Measurements from ENCODE around the gene LLGL2. TPM values are rescaled to one million over a fixed set of nuclear protein-coding genes. Genes with fewer than 3 reads are reported as not detected.

LLGL2 gene
- total RNA-seq, 2 donors from 2014 or later, result 43.0 to 65.3 TPM

DNA sequence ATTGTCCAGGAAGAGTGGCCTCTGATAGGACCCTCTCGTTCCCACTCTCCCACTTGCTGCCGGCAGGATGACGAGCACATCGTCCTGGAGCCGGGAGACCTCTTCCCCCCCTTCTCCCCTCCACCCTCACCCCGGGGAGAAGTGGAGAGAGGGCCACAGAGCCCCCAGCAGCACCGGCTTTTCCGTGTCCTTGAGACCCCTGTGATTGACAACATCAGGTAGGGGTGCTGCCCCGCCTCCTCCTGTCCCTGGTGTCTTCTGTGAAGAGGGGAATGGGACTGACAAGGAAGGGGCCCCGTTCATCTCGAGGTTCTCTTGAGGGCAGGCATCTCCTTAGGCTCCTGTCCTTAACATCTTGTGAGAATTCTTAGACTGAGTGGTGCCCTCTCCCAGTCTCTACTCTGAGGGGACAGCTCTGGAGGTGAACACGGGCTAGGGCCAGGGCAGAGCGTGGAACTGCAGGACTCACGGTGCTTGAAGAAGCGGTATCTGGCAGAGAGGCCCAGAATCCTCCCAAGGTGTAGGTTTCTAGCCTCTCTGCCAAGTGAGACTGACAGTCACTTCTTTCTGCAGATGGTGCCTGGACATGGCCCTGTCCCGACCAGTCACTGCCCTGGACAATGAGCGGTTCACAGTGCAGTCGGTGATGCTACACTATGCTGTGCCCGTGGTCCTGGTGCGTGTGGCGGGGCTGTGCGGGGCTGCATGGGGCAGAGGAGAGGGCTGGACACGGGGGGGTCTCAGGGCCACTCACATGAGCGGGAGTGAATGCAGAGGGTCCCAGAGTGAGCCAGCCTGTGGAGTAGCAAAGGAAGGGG, 36.6 kb upstream of the LLGL2 start:
- Histone ChIP-seq H3K27me3 (replicated peaks; ENCODE audit: insufficient read depth) (no peaks in the 10 kb centered on the region), H3K36me3 (no peaks in the 10 kb centered on the region), H3K9me3 (no peaks in the 10 kb centered on the region), H3K27ac (no peak overlapping the region), H3K4me1 (replicated peaks) (no peaks in the 10 kb centered on the region), H3K4me3 (no peak overlapping the region)
- TF ChIP-seq POLR2AphosphoS5 (IDR thresholded peaks at IDR 0.05) (no peak), POLR2A (IDR thresholded peaks at IDR 0.05) (no peak)
- TF ChIP-seq, protein P1, sequence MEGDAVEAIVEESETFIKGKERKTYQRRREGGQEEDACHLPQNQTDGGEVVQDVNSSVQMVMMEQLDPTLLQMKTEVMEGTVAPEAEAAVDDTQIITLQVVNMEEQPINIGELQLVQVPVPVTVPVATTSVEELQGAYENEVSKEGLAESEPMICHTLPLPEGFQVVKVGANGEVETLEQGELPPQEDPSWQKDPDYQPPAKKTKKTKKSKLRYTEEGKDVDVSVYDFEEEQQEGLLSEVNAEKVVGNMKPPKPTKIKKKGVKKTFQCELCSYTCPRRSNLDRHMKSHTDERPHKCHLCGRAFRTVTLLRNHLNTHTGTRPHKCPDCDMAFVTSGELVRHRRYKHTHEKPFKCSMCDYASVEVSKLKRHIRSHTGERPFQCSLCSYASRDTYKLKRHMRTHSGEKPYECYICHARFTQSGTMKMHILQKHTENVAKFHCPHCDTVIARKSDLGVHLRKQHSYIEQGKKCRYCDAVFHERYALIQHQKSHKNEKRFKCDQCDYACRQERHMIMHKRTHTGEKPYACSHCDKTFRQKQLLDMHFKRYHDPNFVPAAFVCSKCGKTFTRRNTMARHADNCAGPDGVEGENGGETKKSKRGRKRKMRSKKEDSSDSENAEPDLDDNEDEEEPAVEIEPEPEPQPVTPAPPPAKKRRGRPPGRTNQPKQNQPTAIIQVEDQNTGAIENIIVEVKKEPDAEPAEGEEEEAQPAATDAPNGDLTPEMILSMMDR (IDR thresholded peaks at IDR 0.05), result no peak
- 85% methylated on average over 24 of the region's 24 CpGs for WGBS
- intact Hi-C loops (cut with DNase I), result no loop called here
- DNase-seq (ENCODE audit: low spot score), result no peak

DNA sequence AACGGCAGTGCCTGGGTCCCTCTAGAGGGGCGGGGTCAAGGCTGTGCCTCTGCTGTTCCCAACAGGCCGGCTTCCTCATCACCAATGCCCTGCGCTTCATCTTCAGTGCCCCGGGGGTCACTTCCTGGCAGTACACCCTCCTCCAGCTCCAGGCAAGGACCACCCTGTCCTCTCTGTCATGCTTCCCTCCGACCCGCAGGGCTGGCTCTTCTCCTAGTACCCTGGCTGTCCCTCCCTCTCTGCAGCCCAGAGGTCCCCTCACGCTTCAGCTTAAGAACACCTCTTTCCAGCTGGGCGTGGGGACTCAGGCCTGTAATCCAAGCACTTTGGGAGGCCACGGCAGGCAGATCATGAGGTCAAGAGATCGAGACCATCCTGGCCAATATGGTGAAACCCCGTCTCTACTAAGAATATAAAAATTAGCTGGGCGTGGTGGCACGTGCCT, 36.0 kb upstream of the LLGL2 start:
- intact Hi-C loops (cut with DNase I), result no loop called here
- Histone ChIP-seq H3K9me3 (no peaks in the 10 kb centered on the region), H3K27ac (no peak overlapping the region), H3K4me1 (replicated peaks) (no peaks in the 10 kb centered on the region), H3K4me3 (no peak overlapping the region), H3K36me3 (peaks cover 0 to 3% of the 10 kb centered on the region in 2 donors), H3K27me3 (replicated peaks; ENCODE audit: insufficient read depth) (no peaks in the 10 kb centered on the region)
- TF ChIP-seq, protein P1 (IDR thresholded peaks at IDR 0.05), result no peak
- TF ChIP-seq POLR2AphosphoS5 (IDR thresholded peaks at IDR 0.05) (no peak), POLR2A (IDR thresholded peaks at IDR 0.05) (no peak)
- WGBS, result 79% methylated on average over 14 of the region's 14 CpGs
- no peak for DNase-seq (ENCODE audit: low spot score)

- no peak for DNase-seq (ENCODE audit: low spot score)
- 51% methylated on average over 14 of the region's 14 CpGs for WGBS
- peaks cover 0 to 8% of the 10 kb centered on the region in 2 donors for H3K36me3 ChIP-seq
Observed at GRCh38 chr17:75490173-75490743, 35.2 kb upstream of the LLGL2 start.

GRCh38 chr17:75490953-75491649, 34.4 kb upstream of the LLGL2 start:
- DNase-seq (ENCODE audit: low spot score), result no peak
- Histone ChIP-seq H3K4me1 (replicated peaks) (no peaks in the 10 kb centered on the region), H3K9me3 (no peaks in the 10 kb centered on the region), H3K36me3 (peaks cover under 1 to 8% of the 10 kb centered on the region in 2 donors), H3K27ac (no peak overlapping the region), H3K27me3 (replicated peaks; ENCODE audit: insufficient read depth) (no peaks in the 10 kb centered on the region), H3K4me3 (no peak overlapping the region)
- WGBS, result 88% methylated on average over 19 of the region's 19 CpGs
- intact Hi-C loops (cut with DNase I), result no loop called here
- TF ChIP-seq POLR2A (IDR thresholded peaks at IDR 0.05), result no peak
- TF ChIP-seq POLR2AphosphoS5 (IDR thresholded peaks at IDR 0.05), result no peak
- TF ChIP-seq, protein P1 (IDR thresholded peaks at IDR 0.05), result no peak

More at GRCh38 chr17:75490173-75490743, 35.2 kb upstream of the LLGL2 start:
- TF ChIP-seq POLR2A (IDR thresholded peaks at IDR 0.05) (no peak), POLR2AphosphoS5 (IDR thresholded peaks at IDR 0.05) (no peak)
- TF ChIP-seq, protein P1 (IDR thresholded peaks at IDR 0.05), result no peak
- Histone ChIP-seq H3K4me3 (no peak overlapping the region), H3K27ac (no peak overlapping the region), H3K4me1 (replicated peaks) (no peaks in the 10 kb centered on the region), H3K9me3 (no peaks in the 10 kb centered on the region), H3K27me3 (replicated peaks; ENCODE audit: insufficient read depth) (no peaks in the 10 kb centered on the region)
- intact Hi-C loops (cut with DNase I), result no loop called here
